SJCRH30 (cell line): Measurements from ENCODE around the gene HBS1L. TPM values are rescaled to one million over a fixed set of nuclear protein-coding genes. Genes with fewer than 3 reads are reported as not detected.

Experiments
- DNase-seq, 2 experiments: peaks; one replicate each; pipeline ENCODE4 v3.0.0-alpha.2; 2015 to 2020
- H3K27ac ChIP-seq: fragments of 250-450 bp; sonication (Bioruptor Pico); 2 replicates; pipeline ENCODE4 v1.5.1; 2020; ENCODE audit warnings: mild to moderate bottlenecking, moderate library complexity
- H3K27me3 ChIP-seq: fragments of 250-450 bp; sonication (Bioruptor Pico); 2 replicates; pipeline ENCODE4 v1.5.1; 2020; ENCODE audit warnings: mild to moderate bottlenecking, moderate library complexity
- H3K36me3 ChIP-seq: fragments of 250-450 bp; sonication (Bioruptor Pico); 2 replicates; pipeline ENCODE4 v1.5.1; 2020; ENCODE audit warnings: mild to moderate bottlenecking, moderate library complexity
- H3K4me1 ChIP-seq: fragments of 250-450 bp; sonication (Bioruptor Pico); 2 replicates; pipeline ENCODE4 v1.5.1; 2020; ENCODE audit warnings: mild to moderate bottlenecking, moderate library complexity
- H3K4me3 ChIP-seq: fragments of 250-450 bp; sonication (Bioruptor Pico); 2 replicates; pipeline ENCODE4 v1.5.1; 2020; ENCODE audit warnings: mild to moderate bottlenecking, moderate library complexity
- H3K9me3 ChIP-seq: fragments of 250-450 bp; sonication (Bioruptor Pico); replicated peaks from 2 replicates; pipeline ENCODE4 v1.5.1; 2020; ENCODE audit warnings: mild to moderate bottlenecking, moderate library complexity
- total RNA-seq: library from RNA; depleted of rRNA; stranded (reverse); fragments of >200 nt; shearing (Covaris generic); gene quantifications from 2 replicates; pipeline ENCODE4 v1.2.3, GENCODE V29; 2014

Gene HBS1L
- total RNA-seq, 1 experiment from 2014 or later, result 139 TPM

DNA sequence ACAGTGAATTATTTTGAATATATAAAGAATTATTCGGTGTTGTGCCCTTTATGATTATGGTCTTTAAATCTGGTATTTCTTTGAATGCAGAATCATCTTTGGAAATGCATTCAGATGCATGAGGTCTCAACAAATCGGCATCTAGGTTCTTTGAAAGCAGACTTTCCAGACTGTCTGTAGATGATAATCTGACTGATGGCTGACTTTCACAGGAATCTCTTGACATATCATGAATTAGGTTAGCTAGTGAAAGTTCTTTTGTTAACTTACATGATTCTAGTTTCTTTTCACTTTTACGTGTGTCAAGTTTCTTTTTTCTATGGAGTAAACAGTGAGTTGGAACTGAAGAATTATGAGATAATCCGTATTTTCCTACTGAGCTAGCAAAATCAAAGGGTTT is 17.1 kb downstream of the HBS1L start:
- DNase-seq, result no peak
- Histone ChIP-seq H3K27me3 (no peaks in the 10 kb centered on the region), H3K4me3 (no peak overlapping the region), H3K36me3 (peaks cover 57% of the 10 kb centered on the region), H3K4me1 (no peaks in the 10 kb centered on the region), H3K27ac (no peak overlapping the region), H3K9me3 (no peaks in the 10 kb centered on the region)

DNA sequence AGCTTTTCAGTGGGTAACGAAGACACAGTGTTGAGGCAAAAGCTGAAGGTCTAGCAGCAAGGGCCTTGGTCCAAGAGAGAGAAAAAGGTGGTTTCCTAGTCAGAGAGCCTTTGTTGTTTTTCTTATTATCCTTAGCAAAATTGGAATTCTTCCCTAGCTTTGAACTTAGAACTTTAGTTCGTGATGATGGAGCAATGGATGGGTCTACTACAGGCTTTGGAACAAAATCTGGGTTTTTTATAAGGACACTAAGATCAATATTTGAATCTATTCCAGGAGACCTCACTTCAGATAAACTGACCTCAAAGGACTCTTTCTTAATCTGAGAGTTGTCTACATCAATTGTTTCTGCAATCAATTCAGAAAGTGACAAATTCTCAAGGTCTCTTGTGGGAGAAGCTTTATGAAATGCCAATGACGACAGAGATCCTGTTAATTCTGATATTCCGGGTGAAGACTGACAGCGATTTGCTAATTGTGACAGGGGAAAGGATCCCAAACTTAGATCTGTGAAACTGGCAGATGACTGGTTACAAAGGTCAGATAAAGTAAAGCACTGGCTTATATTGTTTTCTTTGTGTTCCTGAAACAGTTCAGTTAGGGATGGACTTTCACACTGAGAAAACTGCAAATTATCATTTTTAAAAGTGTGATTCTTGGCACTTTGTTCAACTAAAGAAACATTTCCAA is 17.7 kb downstream of the HBS1L start:
- no peak overlapping the region for H3K4me3 ChIP-seq
- H3K36me3 ChIP-seq, result peaks cover 55% of the 10 kb centered on the region
- no peak for DNase-seq
- no peaks in the 10 kb centered on the region for H3K27me3 ChIP-seq
- H3K4me1 ChIP-seq, result no peaks in the 10 kb centered on the region
- H3K9me3 ChIP-seq, result no peaks in the 10 kb centered on the region
- H3K27ac ChIP-seq, result no peak overlapping the region

DNA sequence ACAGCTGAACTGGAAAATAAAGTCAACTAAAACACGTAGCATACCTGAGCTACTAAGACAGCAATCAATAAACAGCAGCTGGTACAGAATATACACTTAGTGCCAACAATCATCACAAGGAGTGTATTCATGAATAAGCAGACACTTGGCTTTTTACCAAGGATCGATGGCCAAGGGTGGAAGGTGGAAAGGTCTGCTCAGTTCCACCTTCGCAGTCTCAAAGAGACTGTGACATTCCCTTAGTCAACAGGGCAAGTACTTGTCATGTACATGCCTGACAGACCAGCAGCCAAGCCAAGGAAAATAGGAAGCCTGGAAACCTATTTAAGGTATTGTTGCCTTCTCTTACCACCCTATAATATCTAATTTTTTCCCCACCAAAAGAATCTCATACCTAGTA is 21.4 kb downstream of the HBS1L start:
- Histone ChIP-seq H3K27ac (no peak overlapping the region), H3K36me3 (peaks cover 52% of the 10 kb centered on the region), H3K9me3 (no peaks in the 10 kb centered on the region), H3K4me1 (peaks cover 6% of the 10 kb centered on the region; the same call in 1 of the 2 replicates), H3K27me3 (no peaks in the 10 kb centered on the region), H3K4me3 (no peak overlapping the region)
- DNase-seq, result no peak

DNA sequence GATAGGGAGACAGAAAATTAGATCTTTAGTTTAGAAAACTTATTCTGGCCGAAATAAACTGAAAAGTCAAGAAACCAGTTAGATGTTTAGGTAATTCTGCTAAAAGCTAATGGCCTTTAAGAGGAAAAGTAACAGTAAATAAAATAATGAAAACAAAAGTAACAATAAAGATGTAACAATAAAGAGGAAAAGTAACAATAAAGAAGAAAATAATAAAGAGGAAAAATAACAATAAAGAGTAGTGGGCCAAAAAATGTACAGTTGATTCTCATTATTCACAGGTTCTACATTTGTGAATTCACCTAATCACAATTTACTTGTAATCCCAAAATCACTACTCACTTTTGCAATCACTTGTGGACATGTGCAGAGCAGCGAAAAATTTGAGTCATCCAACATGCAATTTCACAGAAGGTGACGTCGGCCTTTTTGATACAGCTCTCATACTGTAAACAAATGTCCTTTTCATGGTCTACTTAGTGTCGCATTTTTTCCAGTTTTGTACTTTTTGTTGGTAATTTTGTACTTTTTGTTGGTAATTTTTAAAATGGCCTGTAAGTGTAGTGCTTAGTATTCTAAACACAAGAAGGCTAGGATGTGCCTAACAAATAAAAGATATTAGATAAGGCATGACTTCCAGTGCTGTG is 24.0 kb downstream of the HBS1L start:
- no peak overlapping the region for H3K27ac ChIP-seq
- H3K9me3 ChIP-seq, result no peaks in the 10 kb centered on the region
- no peaks in the 10 kb centered on the region for H3K27me3 ChIP-seq
- DNase-seq, result no peak
- peaks cover 49% of the 10 kb centered on the region for H3K36me3 ChIP-seq
- no peak overlapping the region for H3K4me3 ChIP-seq
- H3K4me1 ChIP-seq, result peaks cover 15% of the 10 kb centered on the region

DNA sequence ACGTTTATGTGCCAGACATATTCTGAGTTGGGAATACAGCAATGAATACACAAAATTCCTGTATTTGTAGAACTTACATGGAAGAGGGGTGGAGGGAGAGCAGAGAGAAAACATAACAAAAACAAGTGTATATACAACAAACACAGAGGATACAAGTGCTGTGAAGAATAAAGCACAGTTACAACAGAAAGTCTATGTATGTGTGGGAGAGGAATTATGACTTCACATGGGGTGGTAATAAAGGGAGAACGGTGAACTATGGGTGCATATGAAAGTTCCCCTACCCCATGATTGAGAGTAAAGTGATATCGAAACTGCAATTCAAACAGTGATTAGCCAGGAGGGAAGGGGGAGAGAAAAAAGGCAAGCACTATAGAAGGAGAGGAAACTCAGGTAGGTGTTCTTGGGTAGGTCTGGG is 24.6 kb downstream of the HBS1L start:
- Histone ChIP-seq H3K4me1 (peaks cover 18% of the 10 kb centered on the region), H3K4me3 (no peak overlapping the region), H3K27me3 (no peaks in the 10 kb centered on the region), H3K36me3 (peaks cover 49% of the 10 kb centered on the region), H3K27ac (no peak overlapping the region), H3K9me3 (no peaks in the 10 kb centered on the region)
- DNase-seq, result no peak

DNA sequence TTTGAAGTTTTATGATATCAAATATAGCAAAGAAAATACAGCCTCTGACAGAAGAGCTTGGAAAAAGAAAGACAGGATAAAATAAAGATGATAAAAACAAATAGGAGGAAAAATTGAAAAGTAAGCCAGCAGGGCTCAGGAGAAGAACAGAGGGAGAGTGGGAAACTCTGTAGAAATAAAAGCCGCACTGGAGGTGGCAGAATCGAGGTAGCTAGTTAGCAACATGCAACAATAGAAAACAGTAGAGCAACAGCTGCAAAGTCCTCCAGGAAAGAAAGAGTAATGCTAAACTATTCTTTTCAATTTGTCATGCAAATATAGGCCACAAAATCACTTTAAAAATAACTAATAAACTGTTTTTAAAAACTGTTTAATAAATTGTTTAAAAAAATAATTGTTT is 28.8 kb downstream of the HBS1L start:
- Histone ChIP-seq H3K27ac (peak overlapping the region; percentile 36; the same call in 1 of the 2 replicates), H3K27me3 (no peaks in the 10 kb centered on the region), H3K36me3 (peaks cover 27% of the 10 kb centered on the region), H3K4me3 (no peak overlapping the region), H3K4me1 (peaks cover 18% of the 10 kb centered on the region), H3K9me3 (no peaks in the 10 kb centered on the region)
- peak; percentile 7 to 45 for DNase-seq

DNA sequence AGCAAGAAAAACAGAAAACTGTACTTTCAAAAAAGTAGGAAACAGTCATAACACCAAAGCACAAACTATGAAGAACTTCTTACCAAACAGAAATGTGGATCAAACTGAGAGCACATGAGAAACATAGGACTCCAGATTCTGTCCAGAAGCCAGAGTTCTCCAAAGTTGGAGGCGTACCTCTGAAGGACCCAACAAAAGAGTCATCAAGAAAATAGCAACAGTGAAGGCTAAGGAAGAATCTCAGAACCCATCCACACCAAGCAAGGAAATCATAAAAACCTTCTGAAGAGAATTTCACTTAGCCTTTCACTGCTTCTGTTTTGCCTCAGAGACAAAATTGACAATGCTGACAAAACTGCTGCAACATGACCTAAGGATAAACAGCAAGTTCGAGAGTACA is 29.4 kb downstream of the HBS1L start:
- H3K4me3 ChIP-seq, result no peak overlapping the region
- peaks cover 23% of the 10 kb centered on the region for H3K36me3 ChIP-seq
- no peaks in the 10 kb centered on the region for H3K9me3 ChIP-seq
- no peaks in the 10 kb centered on the region for H3K27me3 ChIP-seq
- H3K4me1 ChIP-seq, result peaks cover 18% of the 10 kb centered on the region
- DNase-seq, result no peak
- H3K27ac ChIP-seq, result peak overlapping the region; percentile 36; the same call in 1 of the 2 replicates

DNA sequence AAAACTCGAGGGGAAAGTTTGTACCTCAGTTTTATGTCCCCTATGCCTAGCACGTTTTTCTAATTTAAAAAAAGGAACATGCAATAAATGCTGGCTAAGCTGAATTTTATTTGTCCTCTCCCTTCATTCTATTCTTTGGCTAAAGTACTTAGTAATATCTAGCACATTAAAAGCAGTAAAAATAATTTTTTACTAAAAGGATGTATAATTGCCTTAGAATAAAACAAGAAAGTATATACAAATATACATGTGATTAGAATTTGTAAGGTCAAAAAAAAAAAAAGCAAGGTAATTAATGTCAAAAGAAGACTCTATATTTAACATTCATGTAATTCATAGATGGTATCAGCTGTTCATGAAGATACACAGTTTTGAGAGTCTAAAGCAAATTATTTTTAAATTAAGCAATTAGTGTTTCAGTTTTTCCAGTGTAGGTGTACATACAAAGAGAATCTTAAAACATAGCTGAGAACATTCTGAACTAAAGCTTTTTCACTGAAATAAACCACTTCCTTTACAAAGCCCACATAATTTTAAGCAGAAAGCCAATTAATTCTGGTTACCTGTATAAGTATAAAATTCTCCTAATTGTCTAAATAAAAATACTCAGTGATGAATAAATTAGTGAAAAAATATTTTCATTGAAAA is 32.4 kb downstream of the HBS1L start:
- Histone ChIP-seq H3K36me3 (peaks cover 14% of the 10 kb centered on the region), H3K4me3 (no peak overlapping the region), H3K27me3 (no peaks in the 10 kb centered on the region), H3K27ac (no peak overlapping the region), H3K9me3 (no peaks in the 10 kb centered on the region), H3K4me1 (peaks cover 12% of the 10 kb centered on the region)
- no peak for DNase-seq

DNA sequence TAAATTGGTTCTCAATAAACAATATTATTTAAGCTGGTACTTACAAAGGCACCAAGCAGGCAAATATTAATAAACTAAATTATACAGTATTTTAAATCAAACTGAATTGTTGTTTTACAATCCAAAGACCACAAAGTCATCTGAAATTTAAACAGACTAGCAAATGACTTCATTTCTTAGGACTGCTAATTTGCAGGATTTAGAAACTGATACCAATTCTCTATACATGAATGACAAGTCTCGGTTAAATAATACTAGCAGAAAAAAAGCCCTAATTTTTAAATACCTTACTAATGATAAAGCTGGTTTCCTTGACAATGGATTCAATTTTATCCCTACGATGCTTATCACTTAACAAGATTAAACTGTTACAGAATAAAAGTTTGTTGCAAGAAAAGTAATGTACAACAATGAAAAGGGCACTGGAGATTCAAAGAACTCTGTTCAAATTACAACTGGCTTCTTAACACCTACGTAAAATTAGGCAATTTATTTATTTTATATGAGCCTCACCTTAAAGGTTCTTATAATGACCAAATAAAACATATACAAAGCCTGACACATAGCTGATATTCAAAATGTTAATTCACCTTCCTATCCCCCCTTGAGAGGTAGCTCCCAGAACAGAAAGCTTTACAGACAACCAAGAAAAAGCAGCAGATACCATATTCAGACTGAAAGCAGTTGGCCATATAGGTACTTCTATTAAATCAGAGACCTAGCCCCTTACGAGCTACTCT is 33.1 kb downstream of the HBS1L start:
- H3K27me3 ChIP-seq, result no peaks in the 10 kb centered on the region
- no peak overlapping the region for H3K27ac ChIP-seq
- peaks cover 11% of the 10 kb centered on the region for H3K4me1 ChIP-seq
- H3K4me3 ChIP-seq, result no peak overlapping the region
- DNase-seq, result no peak
- H3K36me3 ChIP-seq, result peaks cover 13% of the 10 kb centered on the region
- no peaks in the 10 kb centered on the region for H3K9me3 ChIP-seq

DNA sequence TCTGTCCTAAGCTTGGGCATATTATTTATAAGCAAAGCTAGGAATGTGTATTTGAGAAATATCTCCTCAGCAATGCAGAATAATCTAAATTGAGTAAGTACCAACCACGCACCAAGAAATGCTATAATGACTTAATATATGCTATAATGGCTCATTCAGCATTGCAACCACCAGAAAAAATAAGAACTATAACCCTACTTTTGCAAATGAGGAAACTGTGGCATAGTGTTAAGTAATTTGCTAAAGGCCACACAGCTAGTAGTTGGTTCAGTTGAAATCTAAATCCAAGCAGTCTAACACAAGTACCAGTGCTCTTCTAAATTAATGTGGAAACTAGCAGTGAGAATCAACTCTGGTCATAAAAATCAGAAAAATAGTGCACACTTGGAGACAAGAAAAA is 35.7 kb downstream of the HBS1L start:
- Histone ChIP-seq H3K4me1 (no peaks in the 10 kb centered on the region), H3K27me3 (no peaks in the 10 kb centered on the region), H3K4me3 (no peak overlapping the region), H3K27ac (no peak overlapping the region), H3K9me3 (no peaks in the 10 kb centered on the region), H3K36me3 (peaks cover 5% of the 10 kb centered on the region; the same call in 1 of the 2 replicates)
- DNase-seq, result no peak

DNA sequence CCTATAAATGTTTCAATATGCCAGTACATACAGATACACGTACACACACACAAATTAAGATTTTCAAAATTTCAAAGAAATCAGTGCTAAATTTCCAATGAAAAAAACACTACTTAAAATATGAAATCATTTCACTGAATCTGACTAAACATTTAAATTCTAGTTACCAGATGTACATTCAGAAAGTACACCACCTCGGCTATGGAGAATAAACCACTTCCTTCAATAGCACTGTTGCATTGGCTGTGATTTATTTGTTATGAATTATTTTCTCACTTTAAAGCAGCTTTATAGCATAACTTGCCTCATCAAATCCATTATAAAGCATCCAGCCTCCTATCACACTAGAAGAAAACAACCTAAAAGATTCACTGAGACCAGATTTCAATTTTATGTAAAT is 36.6 kb downstream of the HBS1L start:
- Histone ChIP-seq H3K9me3 (no peaks in the 10 kb centered on the region), H3K27ac (no peak overlapping the region), H3K4me3 (no peak overlapping the region), H3K36me3 (peaks cover 5% of the 10 kb centered on the region; the same call in 1 of the 2 replicates), H3K4me1 (no peaks in the 10 kb centered on the region), H3K27me3 (no peaks in the 10 kb centered on the region)
- no peak for DNase-seq

DNA sequence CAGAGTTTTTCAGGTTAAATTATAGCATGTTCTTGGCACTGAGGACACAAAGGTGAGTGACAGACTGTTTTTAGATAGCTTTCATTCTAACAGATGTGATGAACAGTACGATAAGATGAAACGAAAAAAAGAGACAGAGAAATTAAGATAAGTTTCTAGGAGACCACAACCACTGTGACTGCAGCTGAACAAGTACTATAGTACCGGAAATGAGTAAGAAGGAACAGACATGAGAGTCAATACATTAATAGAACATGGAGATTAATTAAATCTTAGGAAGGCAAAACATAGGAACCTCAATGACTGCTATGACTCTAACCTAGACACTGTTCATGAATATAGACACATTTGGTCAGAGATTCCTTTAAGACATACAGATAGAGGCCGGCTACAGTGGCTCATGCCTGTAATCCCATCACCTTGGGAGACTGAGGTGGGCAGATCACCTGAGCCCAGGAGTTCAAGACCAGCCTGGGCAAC is 40.2 kb downstream of the HBS1L start:
- Histone ChIP-seq H3K4me3 (no peak overlapping the region), H3K27me3 (no peaks in the 10 kb centered on the region), H3K27ac (no peak overlapping the region), H3K36me3 (peaks cover 5% of the 10 kb centered on the region; the same call in 1 of the 2 replicates), H3K9me3 (no peaks in the 10 kb centered on the region), H3K4me1 (no peaks in the 10 kb centered on the region)
- DNase-seq, result no peak

DNA sequence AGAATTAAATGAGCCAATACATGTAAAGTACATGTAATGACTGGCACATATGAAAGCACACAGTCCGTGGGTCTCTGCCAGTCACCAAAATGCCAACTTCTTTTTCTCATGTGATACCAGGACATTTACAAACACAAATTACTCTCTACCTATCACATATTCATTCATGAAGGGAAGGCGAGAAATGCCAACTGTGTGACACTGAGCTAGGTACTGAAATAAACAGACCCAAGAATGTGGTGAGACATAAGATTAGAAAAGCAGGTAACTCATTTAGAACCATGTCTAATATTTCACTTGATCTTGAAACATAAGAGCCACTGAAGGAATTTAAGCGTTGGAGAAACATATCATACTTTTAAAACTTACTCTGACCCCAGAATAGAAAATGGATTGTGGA is 41.4 kb downstream of the HBS1L start:
- Histone ChIP-seq H3K36me3 (peaks cover 5% of the 10 kb centered on the region; the same call in 1 of the 2 replicates), H3K4me3 (no peak overlapping the region), H3K4me1 (no peaks in the 10 kb centered on the region), H3K27ac (no peak overlapping the region), H3K27me3 (no peaks in the 10 kb centered on the region), H3K9me3 (no peaks in the 10 kb centered on the region)
- no peak for DNase-seq

DNA sequence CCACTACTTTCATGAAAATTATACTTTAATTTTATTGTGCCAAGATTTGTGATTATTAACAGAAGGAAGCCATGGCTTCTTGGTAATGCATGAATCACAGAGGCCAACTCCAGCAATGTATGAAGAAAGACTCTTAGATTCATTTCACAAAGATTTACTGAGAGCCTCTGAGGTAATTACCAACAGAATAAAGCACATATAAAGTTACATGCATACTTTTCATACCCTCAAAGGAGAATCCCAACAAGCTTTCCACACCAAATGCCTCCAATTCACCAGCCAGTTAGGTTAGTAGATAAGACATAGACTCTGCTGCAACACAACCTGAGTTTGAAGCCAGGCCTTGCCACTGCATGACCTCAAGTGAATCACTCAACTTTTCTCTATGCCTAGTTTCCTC is 41.9 kb downstream of the HBS1L start:
- no peak overlapping the region for H3K27ac ChIP-seq
- H3K27me3 ChIP-seq, result no peaks in the 10 kb centered on the region
- H3K36me3 ChIP-seq, result peaks cover 2% of the 10 kb centered on the region; the same call in 1 of the 2 replicates
- no peak for DNase-seq
- H3K9me3 ChIP-seq, result no peaks in the 10 kb centered on the region
- H3K4me3 ChIP-seq, result no peak overlapping the region
- H3K4me1 ChIP-seq, result no peaks in the 10 kb centered on the region

DNA sequence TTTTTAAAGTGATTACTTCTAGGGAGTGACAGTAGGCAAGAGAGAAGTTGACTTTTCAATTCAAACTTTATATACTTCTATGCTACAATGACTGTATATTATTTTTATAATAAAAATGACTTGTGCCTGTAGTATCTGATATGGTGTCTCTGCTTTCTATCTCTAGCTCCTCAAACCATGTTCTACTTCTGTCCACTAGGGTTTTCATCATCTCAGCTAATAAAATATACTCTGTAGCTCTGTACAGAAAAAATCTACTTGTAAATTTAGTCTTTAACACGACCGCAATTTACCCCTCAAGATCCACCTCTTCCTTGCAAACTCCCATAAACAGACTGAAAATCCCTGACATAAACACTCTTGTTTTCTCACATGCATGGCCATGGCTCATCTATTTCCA is 42.3 kb downstream of the HBS1L start:
- no peaks in the 10 kb centered on the region for H3K27me3 ChIP-seq
- peaks cover 2% of the 10 kb centered on the region; the same call in 1 of the 2 replicates for H3K36me3 ChIP-seq
- no peak for DNase-seq
- H3K9me3 ChIP-seq, result no peaks in the 10 kb centered on the region
- H3K4me1 ChIP-seq, result no peaks in the 10 kb centered on the region
- H3K4me3 ChIP-seq, result no peak overlapping the region
- H3K27ac ChIP-seq, result no peak overlapping the region
